HS-27A (cell line): ENCODE data around the gene NME2.
"Not testable (repeated sequence)": the region's sequence is repeated elsewhere in the genome, so short reads cannot be mapped to it uniquely, and the experiment has no call there.

Experiments
- DNase-seq: peaks from one replicate; pipeline ENCODE4 v3.0.0-alpha.2; 2012; ENCODE audit warnings: low read depth, missing footprints

The NME2 gene

GRCh38 chr17:51153210-51154072 lies 12.8 kb upstream of the NME2 start, which contains the start of gene NME1:
Gene NME1, plus strand, starts transcription at chr17:51153559. Its CDS starts 2,096 bp downstream, at chr17:51155655.
- peak; percentile 84 for DNase-seq

DNA sequence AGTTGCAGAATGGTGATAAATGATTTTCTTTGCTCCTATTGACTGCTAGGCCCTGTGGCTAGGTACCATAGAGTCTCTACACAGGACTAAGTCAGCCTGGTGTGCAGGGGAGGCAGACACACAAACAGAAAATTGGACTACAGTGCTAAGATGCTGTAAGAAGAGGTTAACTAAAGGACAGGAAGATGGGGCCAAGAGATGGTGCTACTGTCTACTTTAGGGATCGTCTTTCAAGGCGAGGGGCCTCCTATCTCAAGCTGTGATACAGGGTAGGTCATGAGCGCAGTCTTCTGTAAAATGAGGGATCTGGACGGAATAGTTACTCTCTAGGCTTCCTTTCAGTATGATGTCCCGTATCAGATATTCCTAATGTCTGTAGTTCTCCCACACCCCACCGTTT lies 12.0 kb upstream of the NME2 start:
- DNase-seq = no peak

- DNase-seq = no peak
These were observed 10.8 kb upstream of the NME2 start for GRCh38 chr17:51155416-51155815.

DNA sequence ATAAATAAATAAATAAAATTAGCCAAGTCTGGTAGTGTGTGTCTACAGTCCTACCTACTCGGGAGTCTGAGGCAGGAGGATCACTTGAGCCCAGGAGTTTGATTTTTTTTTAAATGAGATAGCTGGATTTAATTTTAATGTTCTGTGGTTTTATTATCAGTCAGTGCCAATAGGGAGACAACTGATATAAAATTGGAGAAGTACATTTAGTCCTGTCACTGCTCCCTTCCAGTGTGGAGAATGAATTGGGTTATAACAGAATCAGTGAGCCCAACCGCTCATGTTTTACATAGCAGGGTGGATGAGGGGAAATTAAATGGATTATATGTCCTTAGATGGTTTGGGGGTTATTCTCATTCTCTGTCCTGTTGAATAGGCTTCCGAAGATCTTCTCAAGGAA lies 6.6 kb upstream of the NME2 start:
- no peak for DNase-seq

DNA sequence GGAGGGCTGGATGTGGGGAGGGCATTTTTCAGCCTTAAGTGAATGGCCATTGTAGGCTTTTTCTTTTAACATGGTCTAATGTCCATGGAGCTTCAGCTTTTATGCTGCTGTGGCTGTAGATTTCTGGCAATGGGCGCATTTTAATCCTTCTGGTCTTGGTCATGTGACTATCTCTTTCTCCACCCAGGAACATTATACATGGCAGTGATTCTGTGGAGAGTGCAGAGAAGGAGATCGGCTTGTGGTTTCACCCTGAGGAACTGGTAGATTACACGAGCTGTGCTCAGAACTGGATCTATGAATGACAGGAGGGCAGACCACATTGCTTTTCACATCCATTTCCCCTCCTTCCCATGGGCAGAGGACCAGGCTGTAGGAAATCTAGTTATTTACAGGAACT lies 4.7 kb upstream of the NME2 start:
- DNase-seq = no peak

GRCh38 chr17:51164911-51165679 lies 1.1 kb upstream of the NME2 start:
- DNase-seq = no peak

DNA sequence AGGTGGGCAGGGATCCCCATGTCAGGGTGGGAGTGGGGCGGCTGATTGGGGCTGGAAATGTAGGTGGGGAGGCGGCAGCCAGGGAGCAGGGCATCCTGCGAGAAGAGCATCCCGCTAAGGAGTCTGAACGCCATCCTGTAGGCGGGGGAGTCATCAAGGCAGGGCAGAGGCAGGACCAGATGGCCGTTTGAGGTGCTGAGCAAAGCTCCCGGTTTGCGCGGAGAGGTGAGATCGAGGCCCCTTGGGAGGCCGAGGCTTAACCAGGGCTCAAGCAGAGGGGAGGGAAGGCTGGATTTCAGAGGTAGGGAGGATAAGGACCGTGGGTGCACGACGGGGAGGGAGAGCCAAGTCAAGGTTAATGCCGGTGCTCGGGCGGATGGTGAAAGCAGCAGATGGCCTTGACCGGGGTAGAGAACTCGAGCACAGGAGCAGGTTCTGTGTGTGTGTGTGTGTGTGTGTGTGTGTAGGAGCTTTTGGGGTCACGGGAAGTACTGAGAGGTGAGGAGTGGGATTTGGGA lies 472 bp upstream of the NME2 start:
- DNase-seq = no peak

DNA sequence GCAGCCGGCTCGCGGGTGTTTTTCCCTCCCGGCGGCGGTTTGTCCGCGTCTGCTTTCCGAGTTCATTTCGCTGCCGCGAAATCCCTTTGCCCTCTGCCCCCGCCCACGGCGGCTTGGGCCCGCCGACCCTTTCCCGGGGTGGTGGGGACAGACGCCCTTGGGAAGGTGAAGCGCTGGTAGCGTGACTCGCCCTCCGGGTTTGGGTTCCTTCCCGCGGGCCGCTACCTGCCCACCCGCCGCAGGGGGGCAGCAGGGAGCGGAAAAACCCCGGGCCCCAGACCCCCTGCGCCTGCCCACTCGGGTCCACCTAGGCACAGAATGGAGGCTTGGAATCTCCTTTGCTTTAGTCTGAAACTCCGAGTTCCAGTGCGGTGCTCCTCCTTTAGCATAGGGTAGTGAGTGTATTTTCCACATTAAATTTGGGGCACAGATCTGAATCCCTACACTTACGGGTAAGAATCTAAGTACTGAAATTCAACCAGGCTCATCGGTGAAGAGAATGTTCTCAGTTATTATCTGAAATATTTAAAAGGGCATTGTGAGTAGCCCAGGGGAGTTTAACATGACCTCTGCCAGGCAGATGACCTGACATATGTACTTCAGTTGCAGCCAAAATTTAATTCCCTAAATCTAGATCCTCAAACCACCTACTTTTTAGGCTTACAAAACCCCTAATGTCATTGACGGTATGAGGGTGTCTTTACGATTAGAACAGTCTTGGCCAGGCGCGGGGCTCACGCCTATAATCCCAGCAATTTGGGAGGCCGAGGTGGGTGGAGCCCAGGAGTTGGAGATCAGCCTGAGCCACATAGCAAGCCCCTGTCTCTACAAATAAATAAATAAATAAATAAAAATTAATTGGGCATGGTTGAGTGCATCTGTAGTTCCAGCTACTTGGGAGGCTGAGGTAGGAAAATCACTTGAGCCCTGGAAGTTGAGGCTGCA lies 1.0 kb downstream of the NME2 start:
- no peak for DNase-seq

DNA sequence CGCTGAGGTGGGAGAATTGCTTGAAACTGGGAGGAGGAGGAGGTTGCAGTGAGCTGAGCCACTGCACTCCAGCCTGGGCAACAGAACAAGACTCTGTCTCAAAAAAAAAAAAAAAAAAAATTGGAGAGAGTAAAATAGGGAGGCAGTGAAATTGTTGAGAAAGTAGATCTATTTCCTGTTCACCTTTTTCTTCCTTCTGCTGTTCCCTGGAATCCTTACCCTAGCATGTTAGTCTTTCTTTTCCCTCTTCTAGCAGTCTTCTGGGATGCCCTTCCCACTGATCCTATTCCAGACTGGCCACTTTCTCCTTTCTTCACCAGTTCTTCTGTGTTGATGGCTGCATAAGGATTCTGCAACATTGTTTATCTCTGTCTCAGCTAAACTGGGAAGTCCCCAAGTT lies 3.1 kb downstream of the NME2 start:
- DNase-seq = no peak

DNA sequence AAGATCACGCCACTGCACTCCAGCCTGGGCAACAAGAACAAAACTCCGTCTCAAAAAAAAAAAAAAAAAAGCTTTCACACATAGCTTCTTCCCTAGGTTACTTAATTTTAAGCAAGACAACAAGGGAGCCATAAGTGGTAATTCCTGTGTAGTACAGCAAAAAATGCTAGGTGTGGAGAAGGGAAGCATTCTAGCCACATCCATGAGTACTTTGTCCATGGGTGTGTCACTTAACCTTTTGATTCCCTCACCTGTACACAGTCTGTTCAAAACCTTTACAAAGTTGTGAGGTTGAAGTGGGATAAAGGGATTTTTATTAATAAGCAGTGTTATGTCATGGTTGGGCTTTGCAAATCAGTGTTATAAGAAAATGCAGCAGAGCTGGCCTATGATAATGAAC lies 4.5 kb downstream of the NME2 start:
- DNase-seq = no peak

DNA sequence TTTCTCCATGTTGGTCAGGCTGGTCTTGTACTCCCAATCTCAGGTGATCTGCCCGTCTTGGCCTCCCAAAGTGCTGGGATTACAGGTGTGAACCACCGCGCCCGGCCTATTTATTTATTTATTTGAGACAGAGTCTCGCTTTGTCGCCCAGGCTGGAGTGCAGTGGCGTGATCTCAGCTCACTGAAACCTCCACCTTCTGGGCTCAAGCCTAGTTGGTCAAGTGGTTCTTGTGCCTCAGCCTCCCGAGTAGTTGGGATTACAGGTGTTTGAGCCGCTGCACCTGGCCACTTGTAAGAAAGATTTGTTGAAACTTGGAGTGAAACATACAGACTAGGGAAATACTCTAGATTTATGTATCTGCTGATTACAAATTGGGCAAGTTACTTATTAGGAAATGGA lies 5.8 kb downstream of the NME2 start:
- not testable (repeated sequence) for DNase-seq

DNA sequence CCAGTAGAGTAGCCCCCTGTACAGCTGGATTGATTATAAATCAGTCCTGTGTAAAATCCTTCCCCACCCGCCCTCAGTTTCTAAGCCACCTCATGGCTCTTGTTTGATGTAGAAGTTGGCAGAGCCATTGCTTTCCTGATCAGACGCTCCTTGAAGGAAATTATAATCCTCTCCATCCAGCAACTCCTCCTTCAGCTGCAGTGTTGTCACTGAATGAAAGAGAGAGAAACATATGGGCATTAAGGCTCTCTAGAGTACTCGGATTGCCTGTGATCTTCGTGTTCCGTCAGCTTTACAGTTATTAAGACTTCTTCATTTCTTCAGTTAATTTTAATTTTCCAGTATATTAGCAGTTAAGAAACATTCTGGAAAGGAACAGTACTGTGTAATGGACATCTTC lies 14.3 kb downstream of the NME2 start:
- no peak for DNase-seq

DNA sequence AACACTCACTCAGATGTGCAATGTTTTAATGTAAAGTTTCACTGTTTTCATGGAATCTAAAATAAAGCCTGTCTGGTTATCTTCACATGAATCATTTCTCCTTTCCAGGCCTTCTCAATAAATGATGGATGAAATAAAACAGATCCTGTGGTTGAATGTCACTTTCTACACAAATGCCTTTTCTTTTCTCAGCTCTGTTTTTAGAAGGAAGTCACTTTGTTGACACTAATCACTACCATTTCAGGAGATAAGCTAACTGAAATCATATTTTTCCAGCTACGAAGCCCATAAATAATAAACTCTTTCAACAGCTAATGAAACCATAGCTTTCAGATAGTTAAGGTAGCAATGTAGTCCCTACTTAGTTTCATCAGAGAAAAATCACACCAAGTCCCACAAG lies 17.9 kb downstream of the NME2 start:
- no peak for DNase-seq

DNA sequence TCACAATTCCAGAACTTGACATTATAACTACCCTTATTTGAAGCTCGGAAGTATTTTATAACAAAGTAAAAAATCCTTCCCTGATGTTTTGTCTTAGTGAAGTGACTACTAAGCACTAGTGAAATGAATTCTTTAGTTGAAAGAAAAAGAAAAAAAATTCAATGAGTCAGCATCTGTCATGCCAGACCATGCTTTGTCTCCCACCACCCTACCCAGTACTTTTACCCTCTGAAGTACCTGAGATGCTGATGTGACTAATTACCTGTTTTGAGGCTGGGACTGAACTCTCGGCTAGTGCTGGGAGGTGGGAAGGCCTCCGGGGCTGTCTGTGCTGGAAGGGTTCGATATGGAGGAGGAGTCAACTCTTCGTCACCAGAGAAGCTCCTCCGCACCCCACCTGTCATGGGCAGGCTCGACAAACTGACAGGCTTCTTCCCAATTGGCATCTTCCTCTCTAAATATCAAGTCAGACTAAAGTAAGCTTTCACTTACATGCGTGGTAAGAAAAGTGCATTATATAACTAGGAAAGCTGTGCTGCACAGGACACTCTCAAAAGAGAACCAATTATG lies 19.6 kb downstream of the NME2 start:
- no peak for DNase-seq

DNA sequence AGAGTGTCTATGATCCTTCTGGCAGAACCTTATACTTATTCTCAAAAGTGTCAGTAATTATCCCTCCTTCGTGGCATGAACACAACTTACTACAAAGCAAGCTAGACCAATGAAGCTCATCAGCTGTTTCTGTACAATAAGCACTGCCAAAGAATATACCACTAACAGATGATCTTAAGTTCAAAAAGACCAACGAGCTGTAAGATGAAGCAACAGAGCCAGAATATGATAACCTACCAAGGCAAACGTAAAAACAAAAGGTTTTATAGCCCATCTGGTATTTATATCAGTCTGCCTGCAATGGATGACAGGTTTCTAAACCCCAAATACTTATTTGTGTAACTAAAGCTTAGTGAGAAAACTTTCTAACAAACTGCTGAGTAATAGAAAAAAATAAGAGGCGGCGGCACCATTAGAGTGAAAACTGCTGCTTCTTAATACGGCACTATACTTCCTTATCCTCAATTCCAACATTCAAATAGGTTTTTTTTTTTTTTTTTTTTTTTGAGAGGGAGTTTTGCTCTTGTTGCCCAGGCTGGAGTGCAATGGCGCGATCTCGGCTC lies 22.1 kb downstream of the NME2 start:
- DNase-seq = no peak

GRCh38 chr17:51189162-51189561 lies 23.0 kb downstream of the NME2 start:
- no peak for DNase-seq

DNA sequence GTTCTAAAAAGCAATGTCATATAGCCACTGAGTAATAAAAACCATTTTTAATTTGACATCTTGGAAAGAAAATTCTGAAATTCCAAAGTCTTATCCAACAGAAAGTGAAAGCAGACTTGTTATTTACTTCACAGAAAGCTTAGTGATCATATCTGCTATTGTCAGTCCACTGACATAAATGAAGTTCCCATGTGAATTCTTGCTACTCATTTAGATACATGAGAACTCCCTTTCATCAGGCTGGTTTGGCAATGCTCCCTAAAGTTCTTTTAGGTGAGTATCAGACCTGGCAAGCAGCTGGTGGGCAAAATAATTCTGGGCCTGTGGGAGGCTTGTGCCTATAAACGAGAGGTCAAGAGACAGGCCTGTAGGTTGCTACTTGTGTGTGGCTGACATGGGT lies 23.4 kb downstream of the NME2 start:
- DNase-seq = no peak

DNA sequence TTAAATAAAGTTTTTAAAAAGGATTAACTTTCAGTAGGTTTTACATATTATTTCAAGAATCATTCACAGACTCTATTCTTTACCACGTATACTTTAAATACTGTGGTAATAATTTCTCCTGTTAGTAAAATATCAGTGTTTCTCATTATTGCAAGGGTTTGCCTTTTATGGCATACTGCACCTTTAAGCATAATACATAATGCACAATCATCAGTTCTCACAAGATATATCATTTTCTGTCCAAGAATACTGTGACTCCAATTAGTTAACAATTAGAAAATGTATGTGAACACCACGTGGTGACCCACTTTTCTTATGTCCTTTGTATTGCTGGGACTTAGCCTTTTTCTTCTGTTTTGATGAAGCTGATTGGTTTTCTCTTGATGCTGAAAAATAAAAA lies 25.7 kb downstream of the NME2 start:
- DNase-seq = no peak

DNA sequence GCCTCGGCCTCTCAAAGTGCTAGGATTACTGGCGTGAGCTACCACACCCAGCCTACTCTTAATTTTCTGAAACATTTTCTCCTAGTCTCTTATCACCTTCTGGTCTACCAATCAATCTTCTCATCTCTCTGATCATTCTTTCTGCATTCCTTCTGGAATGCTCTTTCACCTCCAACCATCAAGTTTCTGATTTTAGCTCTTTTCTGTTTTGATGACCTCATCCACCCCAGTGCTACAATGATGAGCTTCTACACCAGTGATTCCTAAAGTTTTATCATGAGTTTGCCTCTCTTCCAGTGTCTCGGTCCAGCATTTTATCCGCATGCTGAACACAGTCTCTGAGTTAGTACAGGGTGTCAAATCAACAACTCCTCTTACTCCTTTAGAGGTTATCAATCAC lies 31.5 kb downstream of the NME2 start:
- DNase-seq = no peak

GRCh38 chr17:51200295-51200694 lies 34.1 kb downstream of the NME2 start:
- DNase-seq = no peak

DNA sequence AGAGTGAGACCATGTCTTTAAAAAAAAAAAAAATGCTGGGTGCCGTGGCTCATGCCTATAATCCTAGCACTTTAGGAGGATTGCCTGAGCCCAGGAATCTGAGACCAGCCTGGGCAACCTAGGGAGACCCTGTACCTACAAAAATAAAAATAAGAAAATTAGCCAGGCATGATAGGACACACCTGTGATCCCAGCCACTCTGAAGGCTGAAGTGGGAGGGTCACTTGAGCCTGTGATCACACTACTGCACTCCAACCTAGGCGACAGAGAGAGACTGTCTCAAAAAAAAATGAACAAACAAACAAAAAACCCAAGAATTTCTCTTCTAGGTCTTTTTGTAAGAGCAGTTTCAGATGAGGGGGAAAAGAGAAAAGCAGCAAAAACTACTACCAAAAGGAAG lies 34.6 kb downstream of the NME2 start:
- DNase-seq = no peak
